Measurements from ENCODE around the gene EDA2R. TPM values are rescaled to one million over a fixed set of nuclear protein-coding genes. Genes with fewer than 3 reads are reported as not detected.

Gene EDA2R
- total and polyA plus RNA-seq, 2 of the 8 experiments (the other 6 are each of a cell fraction or from before 2014, with no cell fraction given): 5.0 to 7.0 TPM

- TF ChIP-seq JUN (IDR thresholded peaks at IDR 0.05; ENCODE audit: low read depth, low read length) (no peak), BRCA1 (IDR thresholded peaks at IDR 0.05; ENCODE audit: low read depth, low read length) (no peak), CTBP2 (IDR thresholded peaks at IDR 0.05; ENCODE audit: borderline replicate concordance, insufficient read depth, insufficient read length, low read length) (no peak), ASH2L (IDR thresholded peaks at IDR 0.05; ENCODE audit: low read length) (no peak), MAFK (IDR thresholded peaks at IDR 0.05; ENCODE audit: low read depth, low read length) (no peak), BCL11A (IDR thresholded peaks at IDR 0.05; ENCODE audit: low read depth in 2 of 2, low read length in 2 of 2) (no peak), GABPA (IDR thresholded peaks at IDR 0.05; ENCODE audit: borderline replicate concordance, insufficient read depth, low read length) (no peak)
These were observed 37.4 kb downstream of the EDA2R start (continued) for GRCh38 chrX:66601522-66601921.

All from H1 (cell line).